SK-N-SH treated with all-trans-retinoic acid at 6 μM for 48 hours (cell line): ENCODE results near the gene MX2.

Experiments used
- CSDC2 ChIP-seq: fragments of 250-450 bp; sonication (Bioruptor Pico); IDR thresholded peaks from 2 replicates; pipeline ENCODE4 v1.5.0; 2020; ENCODE audit warnings: mild to moderate bottlenecking, moderate library complexity
- CSRNP3 ChIP-seq: fragments of 250-450 bp; sonication (Bioruptor Pico); IDR thresholded peaks from 2 replicates; pipeline ENCODE4 v1.5.1; 2021; ENCODE audit warnings: mild to moderate bottlenecking, moderate library complexity
- ESRRG ChIP-seq: fragments of 250-450 bp; sonication (Bioruptor Pico); IDR thresholded peaks from 2 replicates; pipeline ENCODE4 v1.6.1; 2021; ENCODE audit warnings: mild to moderate bottlenecking
- GLIS3 ChIP-seq: fragments of 250-450 bp; sonication (Bioruptor Pico); IDR thresholded peaks from 2 replicates; pipeline ENCODE4 v1.5.0; 2020; ENCODE audit warnings: mild to moderate bottlenecking, moderate library complexity
- OSR1 ChIP-seq: fragments of 250-450 bp; sonication (Bioruptor Pico); IDR thresholded peaks from 2 replicates; pipeline ENCODE4 v1.8.0; 2022; ENCODE audit warnings: moderate library complexity, mild to moderate bottlenecking, inconsistent platforms
- RARB ChIP-seq: fragments of 250-450 bp; sonication (Bioruptor Pico); IDR thresholded peaks from 2 replicates; pipeline ENCODE4 v1.8.0; 2021; ENCODE audit warnings: mild to moderate bottlenecking, moderate library complexity
- TSHZ2 ChIP-seq: fragments of 250-450 bp; sonication (Bioruptor Pico); IDR thresholded peaks from 2 replicates; pipeline ENCODE4 v1.5.0; 2020; ENCODE audit warnings: mild to moderate bottlenecking, moderate library complexity
- ZFP3 ChIP-seq: fragments of 250-450 bp; sonication (Bioruptor Pico); IDR thresholded peaks from 2 replicates; pipeline ENCODE4 v1.5.0; 2020; ENCODE audit warnings: mild to moderate bottlenecking, moderate library complexity
- ZFP30 ChIP-seq: fragments of 450-650 bp; formaldehyde crosslinking; IDR thresholded peaks from 2 replicates; pipeline ENCODE4 v1.5.0; 2022; ENCODE audit warnings: mild to moderate bottlenecking, moderate library complexity
- ZNF565 ChIP-seq: fragments of 450-650 bp; formaldehyde crosslinking; conservative IDR thresholded peaks from 2 replicates; pipeline ENCODE4 v1.5.0; 2020; ENCODE audit warnings: low read depth, mild to moderate bottlenecking, moderate library complexity
- ZNF8 ChIP-seq: fragments of 450-650 bp; formaldehyde crosslinking; IDR thresholded peaks from 2 replicates; pipeline ENCODE4 v1.5.0; 2020; ENCODE audit warnings: mild to moderate bottlenecking, moderate library complexity
- TF ChIP-seq, protein P1 (sequence below): fragments of 250-450 bp; sonication (Bioruptor Pico); IDR thresholded peaks from 2 replicates; pipeline ENCODE4 v1.8.0; 2020; ENCODE audit warnings: mild to moderate bottlenecking, moderate library complexity, borderline replicate concordance
- TF ChIP-seq, protein P2 (sequence below): fragments of 250-450 bp; sonication (Bioruptor Pico); IDR thresholded peaks from 2 replicates; pipeline ENCODE4 v1.8.0; 2021; ENCODE audit warnings: low read depth, mild to moderate bottlenecking, moderate library complexity, borderline replicate concordance

DNA sequence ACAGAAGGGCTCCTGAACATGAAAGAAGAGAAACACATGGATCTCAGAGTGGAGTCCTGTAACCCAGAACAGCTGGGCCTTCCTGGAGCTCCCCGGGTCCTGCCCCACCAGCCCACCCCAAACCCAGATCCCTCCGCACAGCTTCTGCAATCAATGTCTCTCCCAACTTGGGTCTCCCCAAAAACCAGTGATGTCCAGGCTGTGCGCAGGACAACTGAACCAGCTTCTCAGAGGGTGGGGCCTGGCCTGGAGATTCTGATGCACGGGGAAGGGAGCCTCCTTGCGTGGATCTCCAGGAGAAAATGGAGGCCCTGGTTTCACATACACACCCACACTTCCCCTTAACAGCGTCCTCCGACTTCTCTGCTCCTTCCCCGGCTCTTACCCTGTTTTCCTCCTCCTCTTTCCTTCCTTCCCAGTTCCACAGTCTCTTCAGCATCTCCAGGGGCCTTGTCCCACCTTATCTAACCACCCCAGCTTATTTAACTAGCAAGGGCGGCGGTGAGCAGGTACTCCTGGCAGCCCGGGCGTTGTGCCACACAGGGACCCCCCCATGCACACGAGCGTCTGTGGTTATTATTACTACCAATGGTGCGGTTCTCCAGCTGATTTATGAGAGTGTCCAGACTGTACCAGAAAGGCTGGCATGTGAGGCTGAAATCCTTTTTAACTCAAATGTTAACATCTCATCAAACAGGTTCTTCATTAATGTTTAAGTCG lies 11.2 kb upstream of the MX2 start:
- TF ChIP-seq TSHZ2 (CRISPR knock-in tag) (no peak), CSRNP3 (CRISPR knock-in tag) (no peak), RARB (no peak), ZFP3 (CRISPR knock-in tag) (no peak), GLIS3 (CRISPR knock-in tag) (no peak), OSR1 (CRISPR knock-in tag) (no peak), ZFP30 (no peak), CSDC2 (no peak), ESRRG (no peak), ZNF8 (no peak), ZNF565 (CRISPR knock-in tag) (no peak)
- TF ChIP-seq, protein P1, sequence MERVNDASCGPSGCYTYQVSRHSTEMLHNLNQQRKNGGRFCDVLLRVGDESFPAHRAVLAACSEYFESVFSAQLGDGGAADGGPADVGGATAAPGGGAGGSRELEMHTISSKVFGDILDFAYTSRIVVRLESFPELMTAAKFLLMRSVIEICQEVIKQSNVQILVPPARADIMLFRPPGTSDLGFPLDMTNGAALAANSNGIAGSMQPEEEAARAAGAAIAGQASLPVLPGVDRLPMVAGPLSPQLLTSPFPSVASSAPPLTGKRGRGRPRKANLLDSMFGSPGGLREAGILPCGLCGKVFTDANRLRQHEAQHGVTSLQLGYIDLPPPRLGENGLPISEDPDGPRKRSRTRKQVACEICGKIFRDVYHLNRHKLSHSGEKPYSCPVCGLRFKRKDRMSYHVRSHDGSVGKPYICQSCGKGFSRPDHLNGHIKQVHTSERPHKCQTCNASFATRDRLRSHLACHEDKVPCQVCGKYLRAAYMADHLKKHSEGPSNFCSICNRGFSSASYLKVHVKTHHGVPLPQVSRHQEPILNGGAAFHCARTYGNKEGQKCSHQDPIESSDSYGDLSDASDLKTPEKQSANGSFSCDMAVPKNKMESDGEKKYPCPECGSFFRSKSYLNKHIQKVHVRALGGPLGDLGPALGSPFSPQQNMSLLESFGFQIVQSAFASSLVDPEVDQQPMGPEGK (CRISPR knock-in tag) = no peak
- TF ChIP-seq, protein P2, sequence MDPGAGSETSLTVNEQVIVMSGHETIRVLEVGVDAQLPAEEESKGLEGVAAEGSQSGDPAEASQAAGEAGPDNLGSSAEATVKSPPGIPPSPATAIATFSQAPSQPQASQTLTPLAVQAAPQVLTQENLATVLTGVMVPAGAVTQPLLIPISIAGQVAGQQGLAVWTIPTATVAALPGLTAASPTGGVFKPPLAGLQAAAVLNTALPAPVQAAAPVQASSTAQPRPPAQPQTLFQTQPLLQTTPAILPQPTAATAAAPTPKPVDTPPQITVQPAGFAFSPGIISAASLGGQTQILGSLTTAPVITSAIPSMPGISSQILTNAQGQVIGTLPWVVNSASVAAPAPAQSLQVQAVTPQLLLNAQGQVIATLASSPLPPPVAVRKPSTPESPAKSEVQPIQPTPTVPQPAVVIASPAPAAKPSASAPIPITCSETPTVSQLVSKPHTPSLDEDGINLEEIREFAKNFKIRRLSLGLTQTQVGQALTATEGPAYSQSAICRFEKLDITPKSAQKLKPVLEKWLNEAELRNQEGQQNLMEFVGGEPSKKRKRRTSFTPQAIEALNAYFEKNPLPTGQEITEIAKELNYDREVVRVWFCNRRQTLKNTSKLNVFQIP (CRISPR knock-in tag) = no peak
